SU-DHL-6 (cell line): ENCODE measurements around the gene CAMP.

ENCODE experiments used
- H2AFZ ChIP-seq: fragments of 200-600 bp; sonication (generic); 2 replicates; pipeline ENCODE4 v1.6.1; 2014; ENCODE audit warnings: low read depth, mild to moderate bottlenecking, moderate library complexity, mixed read lengths, antibody characterized with exemption, low read length; ENCODE audit not compliant: severe bottlenecking
- H3F3A ChIP-seq: fragments of 200-600 bp; shearing (Covaris generic); 2 replicates; pipeline ENCODE4 v1.6.0; 2016; ENCODE audit warnings: antibody characterized with exemption, mild to moderate bottlenecking; ENCODE audit not compliant: insufficient read depth
- H3K27ac ChIP-seq: fragments of 200-600 bp; sonication (generic); 2 replicates; pipeline ENCODE4 v1.5.1; 2016; ENCODE audit warnings: low read depth, mild to moderate bottlenecking, low read length, moderate library complexity, mixed read lengths
- H3K27me3 ChIP-seq: fragments of 200-600 bp; sonication (generic), shearing (Covaris generic); 2 replicates; pipeline ENCODE4 v1.6.0; 2014; ENCODE audit warnings: mild to moderate bottlenecking, low read length
- H3K36me3 ChIP-seq: fragments of 200-600 bp; sonication (generic); 2 replicates; pipeline ENCODE4 v1.6.1; 2014; ENCODE audit warnings: mild to moderate bottlenecking, low read length, mixed read lengths
- H3K4me2 ChIP-seq: fragments of 300-600, 200-600 bp; shearing (Covaris generic), sonication (generic); 2 replicates; pipeline ENCODE4 v1.6.0; 2014; ENCODE audit warnings: low read length, low read depth, mild to moderate bottlenecking; ENCODE audit not compliant: poor library complexity, severe bottlenecking
- H3K4me3 ChIP-seq: fragments of 200-600 bp; sonication (generic); 2 replicates; pipeline ENCODE4 v1.5.1; 2014; ENCODE audit warnings: antibody characterized with exemption, low read length, mild to moderate bottlenecking, mixed read lengths; ENCODE audit not compliant: insufficient read depth, poor library complexity, severe bottlenecking
- H3K79me2 ChIP-seq: fragments of 200-600 bp; sonication (generic); 2 replicates; pipeline ENCODE4 v1.6.1; 2014; ENCODE audit warnings: mild to moderate bottlenecking, low read length, moderate library complexity; ENCODE audit not compliant: insufficient read depth
- H3K9ac ChIP-seq: fragments of 200-600 bp; sonication (generic); 2 replicates; pipeline ENCODE4 v1.7.0; 2014; ENCODE audit warnings: mild to moderate bottlenecking, low read length
- H3K9me2 ChIP-seq: fragments of 200-600 bp; sonication (generic); replicated peaks from 2 replicates; pipeline ENCODE4 v1.6.1; 2014; ENCODE audit warnings: low read length; ENCODE audit not compliant: insufficient read depth
- H3K9me3 ChIP-seq: fragments of 200-600 bp; sonication (generic); 2 replicates; pipeline ENCODE4 v1.6.1; 2014; ENCODE audit warnings: low read length, mixed read lengths; ENCODE audit not compliant: insufficient read depth
- H4K20me1 ChIP-seq: fragments of 200-600 bp; sonication (generic); 2 replicates; pipeline ENCODE4 v1.6.1; 2014; ENCODE audit warnings: low read depth, mild to moderate bottlenecking, antibody characterized with exemption, low read length, moderate library complexity, mixed read lengths
- EZH2phosphoT487 ChIP-seq: fragments of 200-600 bp; sonication (generic), shearing (Covaris generic); conservative IDR thresholded peaks from 2 replicates; pipeline ENCODE4 v1.6.1; 2018; ENCODE audit warnings: mild to moderate bottlenecking, antibody characterized with exemption, low read length, moderate library complexity, mixed read lengths
- TF ChIP-seq, protein P1 (sequence below): fragments of 200-600 bp; sonication (generic); IDR thresholded peaks from one replicate; pipeline ENCODE4 v1.5.1; 2017; ENCODE audit warnings: antibody characterized with exemption, mild to moderate bottlenecking, low read length, moderate library complexity; ENCODE audit not compliant: insufficient read depth, poor library complexity, severe bottlenecking

Gene CAMP

GRCh38 chr3:48194446-48195071 is 28.7 kb upstream of the CAMP start:
- Histone ChIP-seq H4K20me1 (no peaks in the 10 kb centered on the region), H3K9me3 (no peaks in the 10 kb centered on the region), H3K9me2 (no peaks in the 10 kb centered on the region), H3K4me2 (no peak overlapping the region), H3K36me3 (no peaks in the 10 kb centered on the region), H3F3A (no peaks in the 10 kb centered on the region), H3K4me3 (no peak overlapping the region), H3K9ac (no peak overlapping the region), H3K27me3 (no peaks in the 10 kb centered on the region), H3K79me2 (no peaks in the 10 kb centered on the region), H2AFZ (no peak overlapping the region), H3K27ac (no peak overlapping the region)
- TF ChIP-seq EZH2phosphoT487 = no peak
- TF ChIP-seq, protein P1, sequence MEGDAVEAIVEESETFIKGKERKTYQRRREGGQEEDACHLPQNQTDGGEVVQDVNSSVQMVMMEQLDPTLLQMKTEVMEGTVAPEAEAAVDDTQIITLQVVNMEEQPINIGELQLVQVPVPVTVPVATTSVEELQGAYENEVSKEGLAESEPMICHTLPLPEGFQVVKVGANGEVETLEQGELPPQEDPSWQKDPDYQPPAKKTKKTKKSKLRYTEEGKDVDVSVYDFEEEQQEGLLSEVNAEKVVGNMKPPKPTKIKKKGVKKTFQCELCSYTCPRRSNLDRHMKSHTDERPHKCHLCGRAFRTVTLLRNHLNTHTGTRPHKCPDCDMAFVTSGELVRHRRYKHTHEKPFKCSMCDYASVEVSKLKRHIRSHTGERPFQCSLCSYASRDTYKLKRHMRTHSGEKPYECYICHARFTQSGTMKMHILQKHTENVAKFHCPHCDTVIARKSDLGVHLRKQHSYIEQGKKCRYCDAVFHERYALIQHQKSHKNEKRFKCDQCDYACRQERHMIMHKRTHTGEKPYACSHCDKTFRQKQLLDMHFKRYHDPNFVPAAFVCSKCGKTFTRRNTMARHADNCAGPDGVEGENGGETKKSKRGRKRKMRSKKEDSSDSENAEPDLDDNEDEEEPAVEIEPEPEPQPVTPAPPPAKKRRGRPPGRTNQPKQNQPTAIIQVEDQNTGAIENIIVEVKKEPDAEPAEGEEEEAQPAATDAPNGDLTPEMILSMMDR = peak; percentile 87

GRCh38 chr3:48196611-48197010 is 26.7 kb upstream of the CAMP start:
- Histone ChIP-seq H3K27me3 (no peaks in the 10 kb centered on the region), H3K4me3 (no peak overlapping the region), H3K36me3 (no peaks in the 10 kb centered on the region), H3K4me2 (no peak overlapping the region), H3K9me3 (no peaks in the 10 kb centered on the region), H4K20me1 (no peaks in the 10 kb centered on the region), H3K27ac (no peak overlapping the region), H3K79me2 (no peaks in the 10 kb centered on the region), H3F3A (no peaks in the 10 kb centered on the region), H2AFZ (no peak overlapping the region), H3K9ac (no peak overlapping the region), H3K9me2 (no peaks in the 10 kb centered on the region)
- TF ChIP-seq, protein P1 = no peak
- no peak for TF ChIP-seq EZH2phosphoT487

DNA sequence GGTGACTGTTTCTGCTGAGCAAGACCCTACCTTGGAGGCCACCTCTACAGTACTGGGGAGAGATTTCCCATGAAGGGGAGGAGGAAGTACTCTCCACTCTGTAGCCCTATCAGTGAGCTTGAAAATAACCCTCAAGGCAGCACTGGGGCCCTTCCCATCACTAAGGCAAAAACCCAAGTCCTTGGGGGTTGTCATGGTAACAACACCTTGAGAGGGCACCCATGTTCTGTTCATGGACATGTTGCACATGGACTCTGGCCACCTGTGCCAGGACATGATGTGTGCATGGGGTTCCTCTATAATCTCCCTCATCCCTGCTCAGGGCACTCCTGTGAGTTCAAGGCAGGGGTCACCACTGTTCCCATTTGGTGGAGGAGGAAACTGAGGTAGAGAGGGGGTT is 24.2 kb upstream of the CAMP start:
- Histone ChIP-seq H3K9me2 (no peaks in the 10 kb centered on the region), H3K79me2 (no peaks in the 10 kb centered on the region), H3K27ac (no peak overlapping the region), H3K4me2 (no peak overlapping the region), H3F3A (no peaks in the 10 kb centered on the region), H3K9me3 (no peaks in the 10 kb centered on the region), H3K9ac (no peak overlapping the region), H4K20me1 (no peaks in the 10 kb centered on the region), H3K27me3 (no peaks in the 10 kb centered on the region), H3K4me3 (no peak overlapping the region), H2AFZ (no peak overlapping the region), H3K36me3 (no peaks in the 10 kb centered on the region)
- TF ChIP-seq, protein P1 = no peak
- TF ChIP-seq EZH2phosphoT487 = no peak

GRCh38 chr3:48202632-48203031 is 20.7 kb upstream of the CAMP start:
- TF ChIP-seq EZH2phosphoT487 = no peak
- TF ChIP-seq, protein P1 = no peak
- Histone ChIP-seq H3K9ac (no peak overlapping the region), H3F3A (no peaks in the 10 kb centered on the region), H3K4me3 (no peak overlapping the region), H3K9me3 (no peaks in the 10 kb centered on the region), H3K9me2 (no peaks in the 10 kb centered on the region), H4K20me1 (no peaks in the 10 kb centered on the region), H3K36me3 (no peaks in the 10 kb centered on the region), H3K27ac (no peak overlapping the region), H3K27me3 (no peaks in the 10 kb centered on the region), H2AFZ (no peak overlapping the region), H3K79me2 (no peaks in the 10 kb centered on the region), H3K4me2 (no peak overlapping the region)
